Nephron (organoid): ENCODE data around the gene ART3.

Experiments
- H3K27ac Mint-ChIP-seq, 3 experiments: 2 replicates each; pipeline ENCODE4 v1.8.0; 2020; ENCODE audit warnings: mixed read lengths in 3 of 3, mild to moderate bottlenecking in 2 of 3, moderate library complexity in 1 of 3
- H3K27me3 Mint-ChIP-seq: 2 replicates; pipeline ENCODE4 v1.8.0; 2021; ENCODE audit warnings: low read depth, mild to moderate bottlenecking, moderate library complexity, mixed read lengths
- H3K36me3 Mint-ChIP-seq: 2 replicates; pipeline ENCODE4 v1.8.0; 2020; ENCODE audit warnings: low read depth, mixed read lengths
- H3K4me1 Mint-ChIP-seq: 2 replicates; pipeline ENCODE4 v1.8.0; 2020; ENCODE audit warnings: mixed read lengths
- H3K4me3 Mint-ChIP-seq, 3 experiments: 2 replicates each; pipeline ENCODE4 v1.8.0; 2020; ENCODE audit warnings: mild to moderate bottlenecking in 3 of 3, mixed read lengths in 3 of 3, moderate library complexity in 2 of 3
- H3K9me3 Mint-ChIP-seq: 2 replicates; pipeline ENCODE4 v1.8.0; 2020; ENCODE audit warnings: mixed read lengths
- TF ChIP-seq, protein P1 (sequence below), 3 experiments: fragments of 200-600 bp; sonication (generic); IDR thresholded peaks; one replicate each; pipeline ENCODE4 v1.5.0; 2021; ENCODE audit warnings: antibody characterized with exemption in 3 of 3; ENCODE audit not compliant: unreplicated experiment in 3 of 3

Gene ART3

DNA sequence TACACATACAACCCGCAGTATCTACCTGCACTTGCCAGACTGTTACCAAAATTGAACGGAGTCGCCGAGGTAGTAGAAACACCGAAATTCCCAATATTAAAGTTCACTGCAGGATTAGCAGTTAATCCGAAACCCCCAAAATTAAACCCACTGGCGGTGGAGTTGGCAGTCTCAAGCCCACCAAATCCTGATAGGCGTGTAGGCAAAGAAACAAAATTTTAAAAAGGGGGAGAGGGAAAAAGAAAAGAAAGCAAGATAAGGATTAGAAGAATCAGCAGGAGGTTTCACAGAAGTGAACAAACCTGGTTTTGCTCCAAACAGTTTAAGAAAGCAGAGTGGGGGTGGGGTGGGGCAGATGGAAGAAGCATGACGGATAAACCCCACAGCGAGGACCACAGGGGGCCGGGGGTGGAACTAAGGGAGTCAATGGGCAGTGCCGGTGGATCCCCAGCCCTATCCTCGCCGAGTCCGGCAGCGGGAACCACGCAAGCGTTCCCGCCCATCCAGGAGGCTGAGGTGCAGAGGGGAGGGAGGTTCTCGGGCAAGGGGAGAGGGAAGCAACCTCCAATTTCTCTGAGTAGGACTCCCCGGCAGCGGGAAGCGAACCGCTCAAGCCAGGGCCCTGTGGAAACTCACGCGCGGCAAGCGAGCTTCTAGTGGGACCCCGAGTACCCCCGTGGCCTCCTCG lies 73.1 kb downstream of the ART3 start:
- TF ChIP-seq, protein P1, sequence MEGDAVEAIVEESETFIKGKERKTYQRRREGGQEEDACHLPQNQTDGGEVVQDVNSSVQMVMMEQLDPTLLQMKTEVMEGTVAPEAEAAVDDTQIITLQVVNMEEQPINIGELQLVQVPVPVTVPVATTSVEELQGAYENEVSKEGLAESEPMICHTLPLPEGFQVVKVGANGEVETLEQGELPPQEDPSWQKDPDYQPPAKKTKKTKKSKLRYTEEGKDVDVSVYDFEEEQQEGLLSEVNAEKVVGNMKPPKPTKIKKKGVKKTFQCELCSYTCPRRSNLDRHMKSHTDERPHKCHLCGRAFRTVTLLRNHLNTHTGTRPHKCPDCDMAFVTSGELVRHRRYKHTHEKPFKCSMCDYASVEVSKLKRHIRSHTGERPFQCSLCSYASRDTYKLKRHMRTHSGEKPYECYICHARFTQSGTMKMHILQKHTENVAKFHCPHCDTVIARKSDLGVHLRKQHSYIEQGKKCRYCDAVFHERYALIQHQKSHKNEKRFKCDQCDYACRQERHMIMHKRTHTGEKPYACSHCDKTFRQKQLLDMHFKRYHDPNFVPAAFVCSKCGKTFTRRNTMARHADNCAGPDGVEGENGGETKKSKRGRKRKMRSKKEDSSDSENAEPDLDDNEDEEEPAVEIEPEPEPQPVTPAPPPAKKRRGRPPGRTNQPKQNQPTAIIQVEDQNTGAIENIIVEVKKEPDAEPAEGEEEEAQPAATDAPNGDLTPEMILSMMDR (IDR thresholded peaks at IDR 0.05; ENCODE audit: unreplicated experiment in 3 of 3): no peak
- no peaks in the 10 kb centered on the region for H3K27me3 Mint-ChIP-seq

DNA sequence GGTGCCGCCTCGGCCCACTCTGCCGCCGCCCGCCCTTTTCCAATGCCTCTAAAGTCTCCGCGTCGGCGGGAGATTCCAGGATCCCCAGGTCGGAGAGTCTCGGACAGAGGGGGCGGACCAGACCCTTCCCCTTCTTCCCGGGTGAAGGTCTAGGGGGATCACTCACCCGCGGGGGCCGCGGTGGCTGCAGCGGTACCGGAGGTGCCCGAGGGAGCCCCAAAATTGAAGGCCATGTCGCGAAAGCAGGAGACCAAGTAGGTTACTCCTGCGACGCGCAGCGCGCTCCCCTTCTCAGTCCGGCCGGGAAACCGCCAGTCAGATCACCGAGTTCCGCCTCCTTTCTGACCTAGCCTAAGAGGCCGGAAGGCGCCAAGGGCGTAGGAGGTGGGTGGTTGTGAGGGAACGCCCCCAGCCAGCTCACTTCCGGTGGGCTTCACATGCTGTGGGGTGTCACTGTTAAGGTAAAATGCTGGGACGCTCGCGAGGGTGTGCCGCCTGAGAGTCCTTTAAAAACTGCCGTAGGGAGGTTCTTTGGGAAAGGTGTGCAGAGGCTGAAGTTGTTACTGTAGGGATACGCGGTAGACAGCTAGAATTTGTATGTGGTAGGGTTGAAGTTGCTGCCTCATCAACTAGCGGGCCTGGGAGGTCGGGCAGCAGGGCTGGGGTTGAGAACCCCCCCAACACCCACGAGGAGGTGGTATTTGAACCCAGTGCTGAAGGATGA lies 73.8 kb downstream of the ART3 start, which contains the start of gene NUP54:
NUP54 (minus strand) TSS at position 256 of the 724 bp plus-strand sequence; CDS start at position 233, 23 bp downstream.
- Mint-ChIP-seq H3K4me3 (peak within 1 kb of the TSS; percentile 94 to 98 (median 97)), H3K9me3 (no peaks in the 10 kb centered on the region), H3K36me3 (peaks cover 8% of the 10 kb centered on the region), H3K4me1 (peaks cover 36% of the 10 kb centered on the region), H3K27me3 (no peaks in the 10 kb centered on the region), H3K27ac (peak within 1 kb of the TSS; percentile 85 to 92 (median 91))
- TF ChIP-seq, protein P1 (IDR thresholded peaks at IDR 0.05; ENCODE audit: unreplicated experiment in 3 of 3): no peak

More for the DNA sequence above, 73.1 kb downstream of the ART3 start:
- Mint-ChIP-seq H3K4me1 (peaks cover 36% of the 10 kb centered on the region), H3K4me3 (peak overlapping the region; percentile 94 to 98 (median 97)), H3K36me3 (peaks cover 14% of the 10 kb centered on the region), H3K27ac (peak overlapping the region; percentile 85 to 92 (median 91)), H3K9me3 (no peaks in the 10 kb centered on the region)

DNA sequence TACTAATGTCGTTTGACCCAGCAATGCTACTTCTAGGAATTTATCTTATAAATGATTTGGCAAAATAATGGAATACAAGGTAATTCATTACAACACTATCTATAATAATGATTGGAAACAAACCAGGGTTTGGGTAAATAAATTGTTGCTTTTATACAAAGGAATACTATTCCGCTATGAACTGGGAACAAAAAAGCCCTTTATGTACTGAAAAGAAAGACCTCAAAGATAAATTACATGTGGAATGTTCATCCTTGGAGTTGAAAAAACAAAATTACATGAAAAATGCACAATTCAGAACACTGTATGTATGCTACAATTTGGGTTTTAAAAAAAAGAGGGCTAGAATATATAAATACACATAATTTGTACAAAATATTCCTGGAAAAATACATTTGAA lies 78.8 kb downstream of the ART3 start:
- Mint-ChIP-seq H3K27me3 (no peaks in the 10 kb centered on the region), H3K9me3 (peaks cover 3% of the 10 kb centered on the region), H3K27ac (no peak overlapping the region), H3K36me3 (peaks cover 5% of the 10 kb centered on the region), H3K4me1 (peaks cover 34% of the 10 kb centered on the region), H3K4me3 (no peak overlapping the region)
- TF ChIP-seq, protein P1 (IDR thresholded peaks at IDR 0.05; ENCODE audit: unreplicated experiment in 3 of 3): no peak

DNA sequence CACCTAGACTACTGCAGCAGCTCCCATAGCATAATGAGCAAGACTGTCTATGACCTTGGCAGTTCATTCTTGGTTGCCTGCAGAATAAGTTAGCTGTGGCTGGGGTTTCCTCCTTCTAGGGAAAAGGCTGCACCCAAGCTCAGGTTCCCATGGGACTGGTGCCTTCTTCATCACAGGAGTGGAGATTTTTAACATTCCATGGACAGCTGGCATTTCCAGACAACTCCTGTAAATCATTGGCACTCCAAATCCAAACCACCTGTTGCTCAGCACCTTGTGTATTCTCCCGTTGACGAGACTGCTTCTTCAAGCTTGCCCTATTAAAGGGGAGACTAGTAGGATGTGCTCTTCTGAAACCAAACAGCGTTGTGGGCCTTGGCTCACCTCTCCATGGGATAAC lies 81.5 kb downstream of the ART3 start:
- Mint-ChIP-seq H3K4me1 (peaks cover 17% of the 10 kb centered on the region), H3K27me3 (no peaks in the 10 kb centered on the region), H3K4me3 (no peak overlapping the region), H3K9me3 (peaks cover 3% of the 10 kb centered on the region), H3K36me3 (peaks cover 27% of the 10 kb centered on the region), H3K27ac (no peak overlapping the region)
- TF ChIP-seq, protein P1 (IDR thresholded peaks at IDR 0.05; ENCODE audit: unreplicated experiment in 3 of 3): no peak

DNA sequence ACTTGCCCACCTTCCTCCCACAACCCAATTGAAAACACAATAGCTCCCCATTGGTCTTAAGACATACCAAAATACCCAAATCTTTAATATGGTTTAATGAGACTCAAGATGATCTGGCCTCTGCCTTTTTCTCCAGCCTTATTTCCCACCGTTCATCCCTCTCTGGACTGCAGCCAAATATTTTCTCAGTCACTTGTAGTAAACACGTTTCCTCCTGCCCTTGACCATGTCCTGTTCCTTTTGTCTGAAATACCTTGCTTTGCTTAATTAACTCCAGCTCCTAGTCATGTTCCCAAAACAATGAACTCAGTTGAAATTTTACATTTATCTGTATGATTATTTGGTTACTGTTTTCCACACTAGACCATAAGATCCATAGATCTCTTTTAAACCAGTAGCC lies 82.1 kb downstream of the ART3 start:
- TF ChIP-seq, protein P1 (IDR thresholded peaks at IDR 0.05; ENCODE audit: unreplicated experiment in 3 of 3): no peak
- H3K27me3 Mint-ChIP-seq: no peaks in the 10 kb centered on the region
- peaks cover 17% of the 10 kb centered on the region for H3K4me1 Mint-ChIP-seq
- peak overlapping the region in 2 of 3 experiments; percentile 15 to 20 for H3K27ac Mint-ChIP-seq
- peaks cover 3% of the 10 kb centered on the region for H3K9me3 Mint-ChIP-seq
- H3K4me3 Mint-ChIP-seq: no peak overlapping the region
- peaks cover 34% of the 10 kb centered on the region for H3K36me3 Mint-ChIP-seq
